ENCODE measurements around the gene PRKD2. TPM values are rescaled to one million over a fixed set of nuclear protein-coding genes. Genes with fewer than 3 reads are reported as not detected.

PRKD2 gene
- total and polyA plus RNA-seq, 3 donors from 2014 or later: 22.6 to 35.4 (median 25.6) TPM

GRCh38 chr19:46639358-46640182 lies 77.3 kb downstream of the PRKD2 start:
- no peaks in the 10 kb centered on the region for H3K27me3 ChIP-seq
- intact Hi-C loops (cut with DNase I; ENCODE audit: low total_unique reads): no loop called here
- H3K4me1 ChIP-seq: peaks cover 8% of the 10 kb centered on the region
- H3K27ac ChIP-seq: peak overlapping the region in 1 of 2 donors; percentile 72
- WGBS, 2 donors: 9% methylated on average over 16 to 41 of the region's 49 CpGs
- TF ChIP-seq CTCF (IDR thresholded peaks at IDR 0.05) (no peak), POLR2A (IDR thresholded peaks at IDR 0.05) (no peak)
- H3K9me3 ChIP-seq: no peaks in the 10 kb centered on the region
- peak; percentile 31 for DNase-seq
- peak overlapping the region; percentile 34 to 47 for H3K4me3 ChIP-seq
- H3K36me3 ChIP-seq (ENCODE audit: low read depth, missing control alignments): no peaks in the 10 kb centered on the region

- 81 to 88% methylated on average over 14 of the region's 14 CpGs for WGBS, 2 donors
- intact Hi-C loops (cut with DNase I; ENCODE audit: low total_unique reads): no loop called here
- H3K27ac ChIP-seq: no peak overlapping the region
- H3K36me3 ChIP-seq (ENCODE audit: low read depth, missing control alignments): no peaks in the 10 kb centered on the region
- no peaks in the 10 kb centered on the region for H3K9me3 ChIP-seq
- H3K4me3 ChIP-seq: no peak overlapping the region
- no peak for TF ChIP-seq POLR2A (IDR thresholded peaks at IDR 0.05)
- TF ChIP-seq CTCF (IDR thresholded peaks at IDR 0.05): no peak
- DNase-seq: no peak
- no peaks in the 10 kb centered on the region for H3K27me3 ChIP-seq
- H3K4me1 ChIP-seq: peaks cover 10% of the 10 kb centered on the region
Measured at GRCh38 chr19:46637224-46637623, 79.7 kb downstream of the PRKD2 start.

GRCh38 chr19:46635920-46636761 lies 80.8 kb downstream of the PRKD2 start, which contains the start of gene GNG8:
GNG8 (minus strand) TSS chr19:46636202; CDS start chr19:46634682, 1,520 bp downstream.
- intact Hi-C loops (cut with DNase I; ENCODE audit: low total_unique reads): no loop called here
- no peaks in the 10 kb centered on the region for H3K36me3 ChIP-seq (ENCODE audit: low read depth, missing control alignments)
- no peaks in the 10 kb centered on the region for H3K27me3 ChIP-seq
- no peak for DNase-seq
- WGBS, 2 donors: 31 to 43% methylated on average over 21 to 33 of the region's 34 CpGs
- no peak for TF ChIP-seq CTCF (IDR thresholded peaks at IDR 0.05)
- TF ChIP-seq POLR2A (IDR thresholded peaks at IDR 0.05): no peak
- peaks cover 10% of the 10 kb centered on the region for H3K4me1 ChIP-seq
- H3K27ac ChIP-seq: no peak within 1 kb of the TSS
- H3K9me3 ChIP-seq: no peaks in the 10 kb centered on the region
- H3K4me3 ChIP-seq: no peak within 1 kb of the TSS

- Histone ChIP-seq H3K4me3 (no peak overlapping the region), H3K27me3 (no peaks in the 10 kb centered on the region), H3K9me3 (no peaks in the 10 kb centered on the region), H3K4me1 (peaks cover 10% of the 10 kb centered on the region), H3K27ac (no peak overlapping the region), H3K36me3 (ENCODE audit: low read depth, missing control alignments) (no peaks in the 10 kb centered on the region)
- intact Hi-C loops (cut with DNase I; ENCODE audit: low total_unique reads): no loop called here
- 3 to 7% methylated on average over 23 of the region's 23 CpGs for WGBS, 2 donors
- no peak for TF ChIP-seq CTCF (IDR thresholded peaks at IDR 0.05)
- TF ChIP-seq POLR2A (IDR thresholded peaks at IDR 0.05): no peak
- no peak for DNase-seq
Measured at GRCh38 chr19:46634656-46635218, 82.2 kb downstream of the PRKD2 start.
